ENCODE data around the gene B3GALNT2.
"Not testable (repeated sequence)": the region's sequence is repeated elsewhere in the genome, so short reads cannot be mapped to it uniquely, and the experiment has no call there.

B3GALNT2 gene

DNA sequence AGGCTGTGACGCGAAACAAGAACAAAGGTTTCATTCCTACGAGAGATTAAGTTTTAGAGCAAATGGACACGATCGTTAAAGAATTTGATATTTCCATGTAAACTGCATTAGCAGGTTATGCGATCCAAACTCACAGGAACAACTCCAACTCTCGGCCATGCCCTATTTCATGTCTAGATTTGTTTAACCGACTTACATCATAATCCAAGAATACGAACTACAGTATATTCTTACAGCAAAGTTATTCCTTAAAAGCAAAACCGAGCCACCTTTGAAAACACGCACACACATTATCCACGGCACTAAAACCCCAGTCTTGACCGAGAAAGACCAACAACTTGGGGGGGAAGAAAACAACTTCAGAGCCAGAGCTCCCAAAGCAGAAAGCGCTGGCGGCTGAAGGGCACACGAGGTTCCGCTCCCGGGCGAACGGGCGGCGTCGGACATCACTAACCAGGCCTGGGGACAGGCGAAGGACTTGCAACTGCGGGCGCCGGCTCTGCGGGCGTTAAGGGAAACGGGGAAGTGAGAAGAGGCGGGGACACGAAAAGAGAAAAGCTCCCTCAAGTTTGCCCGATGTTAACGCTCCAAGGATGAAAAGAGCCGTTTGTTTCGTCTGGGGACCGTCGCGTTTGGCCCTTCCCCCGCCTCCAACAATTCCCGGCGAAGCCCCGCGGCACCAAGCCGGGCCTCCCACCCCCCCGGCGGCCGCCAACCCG lies 690 bp downstream of the B3GALNT2 start:
- DNase-seq (ENCODE audit: low read depth in 3 of 3): no peak

DNA sequence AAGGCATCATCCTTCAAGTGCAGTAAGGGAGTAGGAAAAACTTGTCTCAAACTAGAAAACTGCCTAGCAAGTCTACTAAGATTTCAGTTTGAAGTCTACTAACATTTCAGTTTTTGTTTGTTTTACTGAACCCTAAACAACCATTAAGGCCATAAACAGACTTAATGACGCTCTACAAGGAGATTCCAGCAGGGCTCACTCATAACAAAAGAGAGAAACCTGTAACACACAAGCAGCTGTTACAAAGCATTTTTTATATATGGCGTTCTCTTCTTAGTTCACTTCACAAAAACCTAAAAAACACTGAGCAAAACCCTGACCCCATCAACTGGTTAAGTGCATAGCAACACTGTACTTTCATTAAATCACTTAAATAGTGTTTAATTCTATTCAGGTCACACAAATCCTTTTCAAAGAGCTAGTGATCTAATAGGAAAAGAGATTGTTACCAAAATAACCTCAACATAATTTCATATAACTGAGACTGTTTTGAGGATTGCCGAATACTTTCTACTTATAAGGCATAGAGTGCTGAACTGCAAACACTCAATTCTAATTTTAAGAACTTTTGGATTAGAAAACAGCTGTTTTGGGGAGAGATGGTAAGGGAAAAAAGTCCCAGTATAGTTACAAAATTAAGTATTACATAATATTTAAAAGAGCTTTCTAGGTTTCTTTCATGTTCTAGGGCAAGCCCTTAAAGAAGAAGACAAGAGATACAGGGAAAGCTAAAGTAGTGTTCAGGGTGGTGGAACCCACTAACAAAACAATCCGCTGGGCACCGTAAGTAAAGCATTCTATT lies 1.4 kb downstream of the B3GALNT2 start:
- DNase-seq (ENCODE audit: low read depth in 3 of 3): no peak

GRCh38 chr1:235500971-235501540 lies 3.2 kb downstream of the B3GALNT2 start:
- DNase-seq (ENCODE audit: low read depth in 3 of 3): no peak

DNA sequence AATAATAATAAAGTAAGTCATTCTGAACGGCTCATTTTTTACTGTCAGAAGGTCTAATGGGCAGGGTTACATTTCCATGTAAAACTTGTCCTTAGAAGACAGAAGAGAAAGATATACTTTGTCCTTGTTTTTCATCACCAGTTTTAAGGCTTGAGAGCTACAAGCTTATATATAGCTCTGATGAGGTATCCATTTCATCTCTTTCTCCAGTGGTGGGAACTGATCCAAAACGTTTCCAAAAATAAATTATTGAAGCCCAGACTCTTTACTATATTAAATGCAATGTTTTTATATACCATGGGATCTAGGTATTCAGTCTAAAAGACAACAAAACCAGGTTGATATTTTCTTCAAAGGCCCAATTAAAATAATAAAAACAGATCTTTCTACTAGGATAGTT lies 8.7 kb downstream of the B3GALNT2 start:
- DNase-seq (ENCODE audit: low read depth in 3 of 3): no peak

DNA sequence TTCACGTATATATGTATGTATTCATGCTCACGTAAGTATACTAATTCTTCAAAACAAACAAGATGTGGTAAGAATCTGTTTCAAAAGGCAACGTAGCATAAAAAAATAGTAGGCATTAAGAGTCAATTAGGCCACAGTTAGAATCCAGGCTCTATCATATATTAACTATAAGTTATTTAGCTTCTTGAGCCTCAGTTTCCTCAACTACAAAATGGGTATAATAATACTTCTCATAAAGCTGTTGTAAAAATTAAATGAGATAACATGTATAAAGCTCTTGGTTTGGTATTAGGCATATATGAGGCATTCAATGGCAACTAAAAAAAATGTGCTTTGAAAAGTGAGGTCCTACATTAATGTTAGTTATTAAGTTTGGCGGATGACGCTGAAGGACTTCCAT lies 9.2 kb downstream of the B3GALNT2 start:
- DNase-seq (ENCODE audit: low read depth in 3 of 3): no peak

DNA sequence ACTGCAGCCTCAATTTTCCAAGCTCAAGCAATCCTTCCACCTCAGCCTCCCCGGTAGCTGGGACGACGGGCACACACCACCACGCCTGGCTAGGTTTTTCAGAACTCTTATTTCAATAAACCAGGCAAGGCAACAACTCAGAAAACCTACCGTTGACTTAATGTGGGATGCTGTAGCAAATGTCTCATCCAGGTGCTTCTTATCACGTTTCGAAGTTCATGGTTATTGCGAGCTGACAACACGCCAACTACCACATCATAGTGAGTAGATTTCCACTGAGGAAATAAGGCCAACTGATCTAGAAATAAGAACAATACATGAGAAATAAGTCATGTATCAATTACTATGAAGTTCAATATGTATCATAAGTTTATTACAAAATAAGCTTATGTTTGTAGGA lies 9.7 kb downstream of the B3GALNT2 start:
- no peak for DNase-seq (ENCODE audit: low read depth in 3 of 3)

DNA sequence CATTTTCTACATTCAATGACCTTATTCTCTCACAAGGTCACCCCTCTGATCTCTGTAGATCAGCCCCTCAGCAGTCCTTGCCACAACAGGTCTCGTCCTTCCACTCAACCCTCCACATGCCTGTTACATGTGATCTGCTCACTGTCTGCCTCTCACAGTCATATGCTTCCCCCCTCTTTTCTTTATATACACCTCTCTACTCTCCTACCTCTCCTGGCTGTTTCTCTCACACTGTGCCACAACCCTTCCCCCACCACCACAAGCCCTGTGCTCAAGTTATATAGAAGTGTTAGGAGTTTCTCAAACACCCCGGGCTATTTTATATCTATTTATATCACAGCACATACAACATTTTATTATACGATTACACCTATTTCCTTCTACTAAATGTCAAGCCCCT lies 12.6 kb downstream of the B3GALNT2 start:
- no peak for DNase-seq (ENCODE audit: low read depth in 3 of 3)

DNA sequence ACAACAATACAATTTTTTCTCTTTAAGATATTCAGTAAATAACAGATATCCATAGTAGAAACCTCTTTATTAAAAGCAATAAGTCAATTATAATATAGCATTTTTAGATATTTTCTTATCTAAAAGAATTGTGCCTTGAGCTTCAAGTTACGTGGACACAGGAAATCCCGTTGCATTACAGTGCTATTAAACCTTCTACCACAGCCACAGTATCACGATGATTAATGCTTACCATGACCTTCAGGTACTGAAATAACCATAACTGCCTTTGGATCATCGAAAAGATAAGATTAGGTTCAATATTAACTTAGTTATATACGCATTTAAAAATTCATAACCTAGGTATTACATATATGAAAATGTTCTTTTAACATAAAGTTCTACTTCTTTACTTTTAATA lies 17.9 kb downstream of the B3GALNT2 start:
- no peak for DNase-seq (ENCODE audit: low read depth in 3 of 3)

- DNase-seq (ENCODE audit: low read depth in 3 of 3): no peak
These were observed 18.7 kb downstream of the B3GALNT2 start for GRCh38 chr1:235485558-235485957.

- no peak for DNase-seq (ENCODE audit: low read depth in 3 of 3)
These were observed 21.2 kb downstream of the B3GALNT2 start for GRCh38 chr1:235483090-235483489.

DNA sequence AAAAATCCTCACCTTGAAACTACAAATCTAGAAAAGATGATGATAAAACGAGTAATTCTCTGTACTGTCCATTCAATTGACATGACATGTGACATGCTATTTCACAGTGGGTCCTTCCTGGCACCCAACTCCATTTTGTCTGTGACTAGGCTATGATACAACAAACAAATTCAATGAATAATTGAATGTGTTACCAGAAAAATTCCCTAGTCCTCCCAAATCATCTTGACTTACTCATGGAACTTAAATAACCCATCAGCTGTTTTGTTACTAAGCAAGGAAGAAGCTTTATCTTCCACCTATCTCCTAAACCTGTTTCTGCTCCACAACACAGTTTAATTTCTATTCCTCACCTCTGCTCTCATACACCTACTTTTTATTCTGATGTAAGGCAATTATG lies 30.4 kb downstream of the B3GALNT2 start:
- DNase-seq (ENCODE audit: low read depth in 3 of 3): no peak

- no peak for DNase-seq (ENCODE audit: low read depth in 3 of 3)
These were observed 33.4 kb downstream of the B3GALNT2 start for GRCh38 chr1:235470741-235471439.

DNA sequence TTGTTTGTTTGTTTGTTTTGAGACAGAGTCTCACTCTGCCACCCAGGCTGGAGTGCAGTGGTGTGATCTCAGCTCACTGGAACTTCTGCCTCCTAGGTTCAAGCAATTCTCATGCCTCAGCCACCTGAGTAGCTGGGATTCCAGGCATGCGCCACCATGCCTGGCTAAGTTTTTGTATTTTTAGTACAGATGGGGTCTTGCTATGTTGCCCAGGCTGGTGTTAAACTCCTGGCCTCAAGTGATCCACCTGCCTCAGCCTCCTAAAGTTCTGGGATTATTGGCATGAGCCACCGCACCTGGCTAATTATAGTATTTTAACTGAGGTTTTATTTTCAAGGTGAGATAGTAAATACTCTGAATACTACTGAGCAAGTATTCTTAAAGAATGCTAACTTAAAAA lies 34.4 kb downstream of the B3GALNT2 start:
- not testable (repeated sequence) for DNase-seq (ENCODE audit: low read depth in 3 of 3)

GRCh38 chr1:235468970-235469369 lies 35.3 kb downstream of the B3GALNT2 start:
- no peak for DNase-seq (ENCODE audit: low read depth in 3 of 3)

- no peak for DNase-seq (ENCODE audit: low read depth in 3 of 3)
These were observed 36.2 kb downstream of the B3GALNT2 start for GRCh38 chr1:235468004-235468403.

GRCh38 chr1:235465066-235465465 lies 39.2 kb downstream of the B3GALNT2 start:
- no peak for DNase-seq (ENCODE audit: low read depth in 3 of 3)

- not testable (repeated sequence) for DNase-seq (ENCODE audit: low read depth in 3 of 3)
These were observed 41.4 kb downstream of the B3GALNT2 start for GRCh38 chr1:235462832-235463231.

GRCh38 chr1:235461954-235462353 lies 42.3 kb downstream of the B3GALNT2 start:
- no peak for DNase-seq (ENCODE audit: low read depth in 3 of 3)

DNA sequence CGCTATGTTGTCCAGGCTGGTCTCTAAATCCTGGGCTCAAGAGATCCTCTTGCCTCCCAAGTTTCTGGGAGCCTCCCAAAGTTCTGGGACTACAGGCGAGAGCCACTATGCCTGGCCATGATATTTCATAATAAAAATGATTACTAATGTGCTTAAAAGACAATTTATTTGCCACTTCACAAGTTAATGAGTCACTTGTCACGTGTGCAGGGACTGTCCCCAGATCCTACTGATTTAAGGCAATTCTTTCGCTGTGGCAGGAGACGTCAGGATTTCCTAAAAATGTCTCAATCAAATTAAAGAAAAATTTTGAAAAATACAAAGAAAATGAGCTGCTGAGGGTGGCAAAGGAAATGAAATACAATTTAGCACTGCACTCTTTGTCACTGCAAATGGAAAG lies 43.5 kb downstream of the B3GALNT2 start:
- DNase-seq (ENCODE audit: low read depth in 3 of 3): no peak

DNA sequence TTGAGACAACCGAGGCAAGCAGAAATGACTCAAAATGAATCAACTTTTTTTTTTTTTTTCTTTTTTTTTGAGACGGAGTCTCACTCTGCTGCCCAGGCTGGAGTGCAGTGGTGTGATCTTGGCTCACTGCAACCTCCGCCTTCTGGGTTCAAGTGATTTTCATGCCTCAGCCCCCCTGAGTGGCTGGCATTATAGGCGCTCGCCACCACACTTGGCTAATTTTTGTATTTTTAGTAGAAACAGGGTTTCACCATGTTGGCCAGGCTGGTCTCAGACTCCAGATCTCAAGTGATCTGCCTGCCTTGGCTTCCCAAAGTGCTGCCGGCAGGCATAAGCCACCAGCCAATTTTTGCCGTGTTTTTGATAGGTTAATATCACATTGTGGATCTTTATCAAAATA lies 46.4 kb downstream of the B3GALNT2 start:
- DNase-seq (ENCODE audit: low read depth in 3 of 3): not testable (repeated sequence)

DNA sequence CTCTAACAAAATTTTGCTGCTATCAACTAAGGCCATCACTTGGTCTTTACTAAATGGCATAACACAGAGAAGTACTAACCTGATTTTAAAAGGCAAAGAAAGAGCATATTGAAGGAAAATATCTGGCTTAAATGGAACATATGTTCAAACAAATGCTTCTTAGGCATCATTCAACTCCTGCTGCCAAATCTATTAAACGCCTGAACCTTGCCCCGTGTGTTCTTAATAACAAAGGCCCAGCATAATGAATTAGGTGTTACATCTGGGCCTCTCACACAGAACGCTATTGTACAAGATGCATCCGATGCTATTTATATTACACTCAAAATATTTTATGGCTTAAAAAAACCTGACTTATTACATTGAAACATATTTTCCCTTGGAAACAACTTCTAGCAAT lies 48.4 kb downstream of the B3GALNT2 start:
- no peak for DNase-seq (ENCODE audit: low read depth in 3 of 3)

DNA sequence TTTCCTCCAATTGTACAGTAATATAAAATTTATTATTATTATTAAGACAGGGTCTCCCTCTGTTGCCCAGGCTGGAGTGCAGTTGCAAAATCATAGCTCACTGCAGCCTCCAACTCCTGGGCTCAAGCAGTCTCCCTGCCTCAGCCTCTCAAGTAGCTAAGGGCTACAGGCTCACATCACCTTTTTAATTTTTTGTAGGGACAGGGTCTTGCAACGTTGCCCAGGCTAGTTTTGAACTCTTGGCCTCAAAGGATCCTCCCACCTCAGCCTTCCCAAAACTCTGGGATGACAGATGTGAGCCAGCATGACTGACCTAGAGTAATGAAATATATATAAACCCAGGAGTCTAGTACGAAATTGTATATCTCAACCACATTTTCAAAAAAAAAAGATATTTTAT lies 49.2 kb downstream of the B3GALNT2 start:
- DNase-seq (ENCODE audit: low read depth in 3 of 3): no peak

Measured in stimulated activated CD4-positive, alpha-beta T cell treated with anti-CD3 and anti-CD28 coated beads, TNF-alpha, amount 100 ng/mL, for 48 hours (primary cell).